Fibroblast of lung (primary cell): ENCODE measurements around the gene LIF. TPM values are rescaled to one million over a fixed set of nuclear protein-coding genes. Genes with fewer than 3 reads are reported as not detected.

Experiments used
- DNase-seq, 2 donors: peaks; one replicate each; pipeline versions ENCODE4 v3.0.0 to v3.0.0-alpha.2; 2010; ENCODE audit warnings: low read depth in 2 of 2
- H2AFZ ChIP-seq: 2 replicates; pipeline ENCODE4 v1.5.1; 2012; ENCODE audit warnings: low read length, control low read depth, inconsistent platforms
- H3K27ac ChIP-seq: 2 replicates; pipeline ENCODE4 v1.5.1; 2011; ENCODE audit warnings: low read length, control low read depth; ENCODE audit not compliant: insufficient read depth
- H3K27me3 ChIP-seq: 2 replicates; pipeline ENCODE4 v1.5.1; 2011; ENCODE audit warnings: mild to moderate bottlenecking, low read length; ENCODE audit not compliant: control insufficient read depth, insufficient read depth
- H3K36me3 ChIP-seq: 2 replicates; pipeline ENCODE4 v1.5.1; 2011; ENCODE audit warnings: low read length; ENCODE audit not compliant: control insufficient read depth, insufficient read depth
- H3K4me1 ChIP-seq: 2 replicates; pipeline ENCODE4 v1.5.1; 2011; ENCODE audit warnings: low read length; ENCODE audit not compliant: control insufficient read depth, insufficient read depth; ENCODE audit errors: extremely low read depth
- H3K4me2 ChIP-seq: 2 replicates; pipeline ENCODE4 v1.5.1; 2011; ENCODE audit warnings: low read length, control low read depth; ENCODE audit not compliant: insufficient read depth; ENCODE audit errors: extremely low read depth
- H3K4me3 ChIP-seq, 4 experiments: fragments of 200-600 bp in 1 of 4; sonication (generic) in 1 of 4; replicated peaks in 1 of 4; 2 replicates each; pipeline ENCODE4 v1.5.1; 2011 to 2016; ENCODE audit warnings: low read length in 4 of 4, low read depth in 3 of 4, mild to moderate bottlenecking in 3 of 4, control low read depth in 2 of 4, inconsistent platforms in 1 of 4, mixed read lengths in 1 of 4; ENCODE audit not compliant: insufficient read depth in 1 of 4; ENCODE audit errors: control extremely low read depth in 1 of 4
- H3K79me2 ChIP-seq: 2 replicates; pipeline ENCODE4 v1.5.1; 2012; ENCODE audit warnings: mild to moderate bottlenecking, low read length, inconsistent platforms; ENCODE audit not compliant: control insufficient read depth, insufficient read depth
- H3K9ac ChIP-seq: 2 replicates; pipeline ENCODE4 v1.5.1; 2011; ENCODE audit warnings: mild to moderate bottlenecking, low read length, control low read depth; ENCODE audit not compliant: insufficient read depth
- H3K9me3 ChIP-seq: 2 replicates; pipeline ENCODE4 v1.5.1; 2012; ENCODE audit warnings: low read depth, low read length; ENCODE audit not compliant: control insufficient read depth, insufficient read depth
- H4K20me1 ChIP-seq: 2 replicates; pipeline ENCODE4 v1.5.1; 2011; ENCODE audit warnings: low read length; ENCODE audit not compliant: control insufficient read depth, insufficient read depth; ENCODE audit errors: extremely low read depth
- CTCF ChIP-seq, 2 donors: IDR thresholded peaks in 1 of 2; conservative IDR thresholded peaks in 1 of 2; 1 replicate in 1 of 2; 2 replicates in 1 of 2; pipeline ENCODE4 v1.5.1; 2011 to 2012; ENCODE audit warnings: low read length in 2 of 2, control low read depth in 1 of 2, inconsistent platforms in 1 of 2, low read depth in 1 of 2, mild to moderate bottlenecking in 1 of 2
- EZH2 ChIP-seq: IDR thresholded peaks from 2 replicates; pipeline ENCODE4 v1.5.1; 2012; ENCODE audit warnings: low read length, control low read depth, mild to moderate bottlenecking; ENCODE audit errors: missing control alignments
- polyA plus RNA-seq, 2 donors: library from polyadenylated mRNA; depleted of rRNA in 1 of 2; stranded (reverse) in 1 of 2; unstranded in 1 of 2; fragments of >200 nt; gene quantifications; 2 replicates each; pipeline ENCODE4 v1.2.1, GENCODE V29; 2011 to 2012; ENCODE audit warnings: missing spikeins in 1 of 2
- total RNA-seq: library from RNA; depleted of rRNA; stranded (reverse); fragments of >200 nt; gene quantifications from 2 replicates; pipeline ENCODE4 v1.2.1, GENCODE V29; 2014

Gene LIF
- total and polyA plus RNA-seq, 2 donors (not counting 1 experiment from before 2014, with no cell fraction given) = 4.5 to 11.2 TPM

DNA sequence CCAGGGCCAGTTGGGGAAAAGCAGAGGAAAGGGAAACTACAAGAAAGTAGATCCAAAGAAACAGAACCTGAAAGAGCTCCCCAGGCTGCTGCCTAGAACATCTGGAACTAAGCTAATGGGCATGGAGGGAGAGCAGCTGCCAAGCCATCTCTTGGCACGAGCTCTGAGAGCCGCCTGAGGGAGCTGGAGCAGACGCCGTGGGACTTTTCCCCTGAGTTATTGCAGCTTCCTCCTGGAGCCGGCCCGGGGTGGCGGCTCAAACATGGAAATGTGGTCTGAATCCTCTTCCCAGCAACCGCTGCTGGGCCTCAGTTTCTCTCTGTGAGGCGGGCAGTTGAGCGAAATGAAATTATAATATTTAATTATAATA is 41.8 kb downstream of the LIF start:
- H3K27ac ChIP-seq = peak overlapping the region; percentile 98
- peak overlapping the region; percentile 71 for H3K9ac ChIP-seq
- no peak overlapping the region for H2AFZ ChIP-seq
- TF ChIP-seq CTCF (conservative IDR thresholded peaks at IDR 0.05 in 1 of 2, IDR thresholded peaks at IDR 0.05 in 1 of 2; ENCODE audit: low read depth in 1 of 2, low read length in 2 of 2) = no peak
- no peaks in the 10 kb centered on the region for H4K20me1 ChIP-seq
- H3K4me3 ChIP-seq = no peak overlapping the region
- no peaks in the 10 kb centered on the region for H3K27me3 ChIP-seq
- H3K79me2 ChIP-seq = no peaks in the 10 kb centered on the region
- peaks cover 43% of the 10 kb centered on the region for H3K4me1 ChIP-seq
- H3K36me3 ChIP-seq = no peaks in the 10 kb centered on the region
- peak; percentile 62 to 91 for DNase-seq
- H3K9me3 ChIP-seq = no peaks in the 10 kb centered on the region
- peak overlapping the region; percentile 44 for H3K4me2 ChIP-seq

GRCh38 chr22:30204015-30204741 is 42.4 kb downstream of the LIF start:
- H3K36me3 ChIP-seq = no peaks in the 10 kb centered on the region
- no peak overlapping the region for H3K4me2 ChIP-seq
- H3K27ac ChIP-seq = peak overlapping the region; percentile 98
- H3K79me2 ChIP-seq = no peaks in the 10 kb centered on the region
- H3K4me3 ChIP-seq = no peak overlapping the region
- TF ChIP-seq EZH2 = no peak
- no peak for TF ChIP-seq CTCF (conservative IDR thresholded peaks at IDR 0.05 in 1 of 2, IDR thresholded peaks at IDR 0.05 in 1 of 2; ENCODE audit: low read depth in 1 of 2, low read length in 2 of 2)
- DNase-seq = no peak
- no peaks in the 10 kb centered on the region for H4K20me1 ChIP-seq
- H3K9ac ChIP-seq = peak overlapping the region; percentile 71
- no peaks in the 10 kb centered on the region for H3K9me3 ChIP-seq
- no peak overlapping the region for H2AFZ ChIP-seq
- no peaks in the 10 kb centered on the region for H3K27me3 ChIP-seq
- peaks cover 41% of the 10 kb centered on the region for H3K4me1 ChIP-seq

DNA sequence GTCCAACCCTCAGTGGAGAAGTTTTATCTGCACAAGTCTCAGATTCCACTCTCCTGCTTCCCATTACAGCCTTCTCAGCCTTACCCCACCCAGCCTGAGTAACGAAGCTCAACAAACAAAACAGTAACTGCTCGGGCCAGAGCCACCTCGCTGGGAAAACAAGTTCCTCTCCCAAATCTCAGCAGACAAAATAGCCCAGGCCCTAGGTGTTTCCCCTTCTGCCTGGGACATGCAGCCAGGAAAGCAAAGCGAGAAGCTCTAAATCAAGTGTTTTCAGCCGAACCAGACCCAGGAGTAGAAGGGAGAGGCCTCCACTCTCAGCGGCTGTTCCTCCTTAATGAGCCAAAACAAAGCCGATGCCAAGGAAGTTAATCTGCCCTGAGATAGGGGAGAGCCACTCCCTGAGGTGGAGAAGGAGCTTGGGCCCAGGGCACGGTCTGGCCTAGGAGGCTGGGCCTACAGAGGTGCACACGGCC is 44.0 kb downstream of the LIF start:
- DNase-seq = peak; percentile 74 to 83
- Histone ChIP-seq H3K4me2 (no peak overlapping the region), H3K27ac (peak overlapping the region; percentile 71), H3K9ac (no peak overlapping the region), H4K20me1 (no peaks in the 10 kb centered on the region), H3K79me2 (no peaks in the 10 kb centered on the region), H3K27me3 (no peaks in the 10 kb centered on the region), H3K36me3 (no peaks in the 10 kb centered on the region), H3K9me3 (no peaks in the 10 kb centered on the region), H3K4me1 (peaks cover 33% of the 10 kb centered on the region), H2AFZ (no peak overlapping the region), H3K4me3 (no peak overlapping the region)
- TF ChIP-seq CTCF (conservative IDR thresholded peaks at IDR 0.05 in 1 of 2, IDR thresholded peaks at IDR 0.05 in 1 of 2; ENCODE audit: low read depth in 1 of 2, low read length in 2 of 2) = no peak
- TF ChIP-seq EZH2 = no peak
